Activated T-cell treated with anti-CD3 and anti-CD28 coated beads, Interleukin-2, amount 50 U/mL, for 48 hours (primary cell): Measurements from ENCODE around the gene RDH13.

Experiments
- DNase-seq, 2 experiments: peaks; one replicate each; pipeline ENCODE4 v3.0.0-alpha.2; 2020

Gene RDH13

DNA sequence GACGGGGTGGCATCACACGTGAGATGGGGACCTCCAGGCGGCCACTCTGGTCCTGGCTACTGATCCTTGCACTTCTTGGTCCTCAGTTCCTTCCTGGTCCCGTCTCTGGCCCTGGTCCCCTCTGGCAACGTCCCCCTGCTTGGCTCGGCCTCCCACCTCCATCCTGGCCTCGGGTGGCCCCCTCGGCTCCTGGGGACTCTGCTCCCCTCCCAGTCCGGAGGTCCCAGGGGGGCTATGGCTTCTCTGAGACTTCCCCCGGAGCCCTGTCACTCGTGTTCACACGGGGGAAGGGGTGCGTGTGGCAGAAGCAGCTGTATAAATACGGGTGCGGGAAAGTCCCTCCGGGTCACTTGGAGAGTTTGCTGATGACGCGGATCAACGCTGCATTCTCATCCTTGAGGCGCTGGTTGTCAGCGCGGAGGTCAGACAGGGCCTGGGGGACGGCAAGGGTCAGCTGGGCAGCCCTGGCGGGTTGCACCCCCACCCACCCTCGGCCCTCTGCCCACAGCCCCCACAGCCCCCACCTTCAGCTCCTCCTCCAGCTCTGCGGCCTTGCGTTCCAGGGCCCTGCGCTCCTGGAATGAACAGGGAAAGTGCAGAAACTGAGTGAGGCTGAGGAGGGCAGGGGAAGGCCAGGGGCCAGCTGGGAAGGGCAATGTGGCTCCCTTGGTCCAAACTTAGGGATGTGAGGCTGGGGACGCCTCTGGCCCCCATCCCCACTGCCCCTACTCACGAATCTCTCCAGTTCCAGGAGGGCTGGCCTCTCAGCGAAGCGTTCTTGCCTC lies 28.4 kb upstream of the RDH13 start:
- DNase-seq: no peak

GRCh38 chr19:55090564-55090963 lies 27.6 kb upstream of the RDH13 start:
- no peak for DNase-seq

GRCh38 chr19:55089342-55089944 lies 26.5 kb upstream of the RDH13 start:
- no peak for DNase-seq

- peak; percentile 90 to 96 for DNase-seq
Observed at GRCh38 chr19:55088543-55089341, 25.8 kb upstream of the RDH13 start.

DNA sequence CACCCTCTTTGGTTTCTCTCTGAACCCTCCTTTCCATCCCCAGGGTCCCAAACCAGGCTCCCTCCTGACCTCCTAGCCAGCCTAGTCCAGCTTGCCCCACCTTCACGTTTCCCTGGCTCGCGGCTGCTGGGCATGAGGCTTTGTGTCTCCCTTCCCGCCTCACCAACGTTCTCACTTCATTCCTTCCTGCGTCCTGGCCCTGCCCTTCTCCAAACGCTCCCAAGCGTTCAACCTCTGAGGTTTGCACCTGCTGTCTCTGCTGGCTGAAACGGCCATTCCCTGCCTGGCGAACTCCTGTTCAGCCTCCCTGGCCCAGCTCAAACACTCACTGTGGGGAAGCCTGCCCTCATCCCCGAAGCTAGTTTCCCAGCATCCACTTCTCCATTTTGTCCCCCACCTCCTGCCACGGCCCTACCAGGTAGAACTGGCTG lies 25.1 kb upstream of the RDH13 start:
- DNase-seq: no peak

GRCh38 chr19:55087542-55087901 lies 24.6 kb upstream of the RDH13 start:
- DNase-seq: no peak

- DNase-seq: peak; percentile 58 to 65
Observed at GRCh38 chr19:55086730-55087541, 24.0 kb upstream of the RDH13 start.

DNA sequence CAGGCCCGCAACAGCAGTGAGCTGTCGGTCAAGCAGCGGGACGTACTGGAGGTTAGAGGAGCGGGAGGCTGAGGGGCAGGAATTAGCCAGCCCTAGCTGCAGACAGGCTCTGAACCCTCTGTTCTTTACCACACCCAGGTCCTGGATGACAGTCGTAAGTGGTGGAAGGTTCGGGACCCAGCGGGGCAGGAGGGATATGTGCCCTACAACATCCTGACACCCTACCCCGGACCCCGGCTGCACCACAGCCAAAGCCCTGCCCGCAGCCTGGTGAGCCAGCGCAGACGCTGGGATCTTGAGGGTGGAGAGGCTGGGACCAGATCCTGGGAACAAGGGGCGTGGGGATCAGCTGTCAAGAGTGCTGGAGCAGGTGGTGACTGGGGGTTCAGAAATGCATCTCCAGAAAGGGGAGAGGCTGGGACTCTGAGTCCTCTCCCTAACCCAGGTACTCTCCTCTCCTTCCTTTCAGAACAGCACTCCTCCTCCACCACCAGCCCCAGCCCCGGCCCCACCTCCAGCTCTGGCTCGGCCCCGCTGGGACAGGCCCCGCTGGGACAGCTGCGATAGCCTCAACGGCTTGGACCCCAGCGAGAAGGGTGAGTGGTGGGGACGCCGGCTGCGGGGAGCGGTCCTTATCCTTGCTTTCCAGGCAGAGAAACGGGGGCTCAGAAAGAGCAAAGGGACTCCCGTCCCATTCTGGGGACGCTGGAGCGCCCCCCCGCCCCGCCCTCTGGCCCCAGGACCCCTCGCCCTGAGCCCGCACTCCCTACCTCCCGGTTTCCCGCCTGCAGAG lies 23.2 kb upstream of the RDH13 start:
- DNase-seq: no peak

- DNase-seq: no peak
Observed at GRCh38 chr19:55084416-55084815, 21.5 kb upstream of the RDH13 start.

DNA sequence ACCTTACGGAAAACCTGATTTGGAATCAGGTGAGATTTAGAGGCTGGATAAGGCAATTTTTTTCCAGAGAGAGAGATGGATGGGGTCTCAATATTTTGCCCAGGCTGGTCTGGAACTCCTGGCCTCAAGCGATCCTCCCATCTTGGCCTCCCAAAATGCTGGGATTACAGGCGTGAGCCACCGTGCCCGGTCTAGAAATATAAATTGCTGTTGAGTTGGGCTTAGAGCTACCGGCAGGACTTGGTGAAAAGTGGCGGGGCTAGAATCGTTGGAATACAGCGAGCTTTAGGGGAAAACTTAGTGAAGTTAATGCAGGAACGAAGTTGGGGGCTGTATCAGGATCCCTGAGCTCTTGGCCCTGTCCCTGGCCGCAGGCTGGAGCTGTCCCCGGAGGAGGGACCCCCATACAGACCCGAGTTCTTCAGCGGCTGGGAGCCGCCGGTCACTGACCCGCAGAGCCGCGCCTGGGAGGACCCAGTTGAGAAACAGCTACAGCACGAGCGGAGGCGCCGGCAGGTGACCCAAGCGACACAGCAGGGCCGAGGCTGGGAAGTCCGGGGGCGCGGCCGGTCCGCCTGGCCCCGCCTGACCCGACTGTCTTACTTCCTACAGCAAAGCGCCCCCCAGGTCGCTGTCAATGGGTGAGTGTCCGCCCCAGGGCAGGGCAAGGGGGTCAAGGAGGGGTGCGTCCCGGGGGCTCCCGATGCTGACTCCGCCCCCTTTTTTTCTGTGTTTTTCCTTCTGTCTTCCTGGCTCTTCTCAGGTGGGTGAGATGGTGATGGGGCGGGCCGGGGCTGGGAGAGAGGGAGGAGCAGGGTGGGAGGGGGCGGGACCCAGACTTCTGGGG lies 20.3 kb upstream of the RDH13 start:
- DNase-seq: no peak

- DNase-seq: peak; percentile 71 to 76
Observed at GRCh38 chr19:55082020-55082851, 19.3 kb upstream of the RDH13 start.

DNA sequence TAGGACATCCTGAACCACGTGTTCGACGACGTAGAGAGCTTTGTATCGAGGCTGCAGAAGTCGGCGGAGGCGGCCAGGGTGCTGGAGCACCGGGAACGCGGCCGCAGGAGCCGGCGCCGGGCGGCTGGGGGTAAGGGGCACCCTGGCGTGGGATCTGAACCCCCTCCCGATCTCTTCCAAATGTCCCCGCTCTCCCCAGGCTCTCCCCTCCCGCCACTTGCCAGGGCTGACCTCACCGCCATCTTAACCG lies 18.7 kb upstream of the RDH13 start:
- no peak for DNase-seq

DNA sequence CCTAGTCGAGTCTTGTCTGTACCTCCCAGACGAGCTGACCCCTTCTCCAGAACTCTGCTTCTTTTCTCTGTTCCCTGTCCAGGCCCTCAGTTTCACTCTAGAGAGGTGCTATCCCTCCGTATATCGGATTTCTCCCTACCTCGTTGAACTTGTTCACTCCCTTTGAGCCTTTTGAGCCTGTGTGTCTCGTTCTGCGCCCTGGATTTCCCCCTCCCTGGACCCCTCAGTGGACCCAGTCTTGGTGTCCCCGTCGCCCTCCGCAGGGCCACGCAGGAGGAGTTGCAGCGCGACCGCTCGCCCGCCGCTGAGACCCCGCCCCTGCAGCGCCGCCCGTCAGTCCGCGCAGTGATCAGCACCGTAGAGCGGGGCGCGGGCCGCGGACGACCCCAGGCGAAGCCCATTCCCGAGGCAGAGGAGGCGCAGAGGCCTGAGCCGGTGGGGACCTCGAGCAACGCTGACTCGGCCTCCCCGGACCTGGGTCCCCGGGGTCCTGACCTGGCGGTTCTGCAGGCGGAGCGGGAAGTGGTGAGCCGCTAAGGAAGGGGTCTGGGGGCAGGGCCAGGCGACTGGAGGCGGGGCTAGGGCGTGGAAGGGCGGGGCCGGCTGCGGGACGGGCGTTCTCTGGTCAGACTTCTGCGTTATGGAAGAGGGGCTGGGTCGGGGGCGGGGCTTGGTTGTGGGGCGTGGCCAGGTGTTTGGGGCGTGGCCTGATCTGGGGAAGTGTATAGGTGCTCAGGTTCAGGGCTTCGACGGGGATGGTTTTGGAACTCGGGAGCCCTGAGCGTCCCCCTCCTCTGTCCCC lies 18.2 kb upstream of the RDH13 start:
- DNase-seq: peak; percentile 96 to 97

DNA sequence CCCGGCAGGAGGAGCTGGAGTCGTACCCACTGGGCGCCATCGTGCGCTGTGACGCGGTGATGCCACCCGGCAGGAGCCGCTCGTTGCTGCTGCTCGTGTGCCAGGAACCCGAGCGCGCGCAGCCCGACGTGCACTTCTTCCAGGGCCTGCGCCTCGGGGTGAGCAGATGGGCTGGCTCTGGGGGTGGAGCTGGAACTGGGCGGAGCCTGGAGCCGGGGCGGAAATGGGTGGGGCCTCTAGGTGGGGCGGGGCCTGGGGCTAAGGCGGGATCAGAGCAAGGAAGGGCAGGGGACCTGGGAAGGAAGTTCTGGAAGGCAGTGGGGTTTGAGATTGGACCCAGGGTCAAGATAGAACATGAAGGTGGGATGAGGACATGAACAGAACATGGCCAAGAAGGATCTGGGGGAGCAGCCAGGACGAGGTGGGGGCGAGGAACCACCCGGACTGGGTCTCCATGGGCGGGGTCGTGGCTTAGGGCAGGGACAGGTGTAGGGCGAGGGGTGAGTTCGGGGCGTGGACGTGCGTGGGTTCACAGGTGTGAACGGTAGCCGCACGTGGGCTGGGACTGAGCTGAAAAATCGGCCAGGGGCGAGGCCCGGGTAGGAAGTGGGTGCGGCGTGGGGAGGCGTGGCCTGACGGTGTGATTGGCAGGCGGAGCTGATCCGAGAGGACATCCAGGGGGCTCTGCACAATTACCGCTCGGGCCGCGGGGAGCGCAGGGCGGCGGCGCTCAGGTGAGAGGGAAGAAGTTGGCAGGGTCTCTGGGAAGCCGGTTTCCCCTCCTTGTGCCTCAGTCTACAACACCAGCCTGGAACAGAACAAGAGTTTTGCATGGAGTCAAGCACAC lies 17.4 kb upstream of the RDH13 start:
- peak; percentile 81 to 84 for DNase-seq

DNA sequence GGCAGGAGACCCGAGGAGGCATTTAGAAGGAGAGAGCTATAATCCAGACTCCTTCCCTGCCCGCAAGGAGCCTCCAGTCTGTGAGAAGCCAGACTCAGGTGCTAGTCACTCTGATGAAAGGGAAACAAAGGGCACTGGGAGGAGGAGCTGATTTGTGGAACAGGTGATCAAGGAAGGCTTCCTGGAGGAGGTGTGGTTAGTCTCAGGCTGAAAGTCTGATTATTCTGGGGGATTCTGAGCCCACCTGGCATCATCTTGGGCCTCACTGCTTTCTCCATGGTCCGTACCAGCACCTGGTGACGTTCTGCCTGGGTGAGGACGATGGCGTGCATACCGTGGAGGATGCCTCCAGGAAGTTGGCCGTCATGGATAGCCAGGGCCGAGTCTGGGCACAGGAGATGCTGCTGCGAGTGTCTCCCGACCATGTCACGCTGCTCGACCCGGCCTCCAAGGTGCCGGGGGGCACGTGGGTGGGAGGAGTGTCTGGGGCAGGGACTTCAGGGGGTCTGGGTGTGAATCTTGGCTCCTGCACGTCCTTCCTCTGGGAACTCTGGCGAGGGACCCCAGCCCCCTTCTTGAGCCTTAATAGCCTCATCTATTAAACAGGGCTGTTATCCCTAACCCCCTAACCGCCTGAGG lies 16.6 kb upstream of the RDH13 start:
- DNase-seq: no peak

DNA sequence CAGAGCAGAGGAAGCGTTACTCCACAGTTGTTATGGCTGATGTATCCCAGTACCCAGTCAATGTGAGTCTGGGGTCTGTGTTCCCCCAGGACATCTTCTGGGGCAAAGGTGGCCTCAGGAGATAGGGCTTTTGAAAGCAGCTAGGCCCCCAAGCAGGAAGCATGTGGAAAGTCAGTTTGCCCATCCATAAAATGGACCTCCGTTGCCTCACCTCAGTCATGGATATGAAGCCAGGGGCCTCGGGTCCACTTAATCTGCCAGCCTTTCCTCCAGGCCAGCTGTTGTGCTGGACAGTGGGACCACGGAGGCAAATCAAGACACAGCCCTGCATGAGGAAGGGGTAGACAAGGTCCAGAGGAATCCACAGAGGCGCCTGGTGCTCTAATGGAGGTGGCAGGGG lies 16.0 kb upstream of the RDH13 start:
- DNase-seq: no peak

GRCh38 chr19:55077106-55077505 lies 14.2 kb upstream of the RDH13 start:
- no peak for DNase-seq

DNA sequence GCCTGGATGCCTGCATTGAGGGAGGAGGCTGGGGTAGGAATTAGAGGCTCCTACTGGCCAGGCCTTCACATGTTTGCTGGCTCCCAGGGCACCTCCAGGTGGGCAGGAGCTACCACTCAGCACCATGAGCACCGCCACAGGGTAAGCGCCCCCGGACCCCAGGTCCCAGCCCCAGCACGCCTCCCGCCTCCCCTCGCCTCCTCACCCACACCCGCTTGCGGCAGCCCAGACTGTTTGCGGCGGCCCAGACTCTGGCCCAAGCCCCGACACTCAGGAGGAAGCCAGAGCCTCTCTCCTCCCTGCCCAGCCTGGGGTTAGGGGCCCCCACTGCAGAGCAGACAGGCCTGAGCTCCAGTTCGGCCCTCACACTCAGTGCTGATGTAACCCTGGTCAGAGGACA lies 13.4 kb upstream of the RDH13 start:
- DNase-seq: no peak
